Astrocyte (in vitro differentiated cells and primary cell): Measurements from ENCODE around the gene RNF26.

Source experiments
- EZH2 ChIP-seq: IDR thresholded peaks from 2 replicates; pipeline ENCODE4 v1.6.1; 2012; ENCODE audit warnings: mild to moderate bottlenecking, low read length, inconsistent platforms; ENCODE audit not compliant: insufficient read depth
- TF ChIP-seq, protein P1 (sequence below): IDR thresholded peaks from 2 replicates; pipeline ENCODE4 v1.5.1; 2011; ENCODE audit warnings: low read depth, mild to moderate bottlenecking, inconsistent platforms, low read length, moderate library complexity; ENCODE audit not compliant: insufficient read depth

- no peak for TF ChIP-seq EZH2
- TF ChIP-seq, protein P1, sequence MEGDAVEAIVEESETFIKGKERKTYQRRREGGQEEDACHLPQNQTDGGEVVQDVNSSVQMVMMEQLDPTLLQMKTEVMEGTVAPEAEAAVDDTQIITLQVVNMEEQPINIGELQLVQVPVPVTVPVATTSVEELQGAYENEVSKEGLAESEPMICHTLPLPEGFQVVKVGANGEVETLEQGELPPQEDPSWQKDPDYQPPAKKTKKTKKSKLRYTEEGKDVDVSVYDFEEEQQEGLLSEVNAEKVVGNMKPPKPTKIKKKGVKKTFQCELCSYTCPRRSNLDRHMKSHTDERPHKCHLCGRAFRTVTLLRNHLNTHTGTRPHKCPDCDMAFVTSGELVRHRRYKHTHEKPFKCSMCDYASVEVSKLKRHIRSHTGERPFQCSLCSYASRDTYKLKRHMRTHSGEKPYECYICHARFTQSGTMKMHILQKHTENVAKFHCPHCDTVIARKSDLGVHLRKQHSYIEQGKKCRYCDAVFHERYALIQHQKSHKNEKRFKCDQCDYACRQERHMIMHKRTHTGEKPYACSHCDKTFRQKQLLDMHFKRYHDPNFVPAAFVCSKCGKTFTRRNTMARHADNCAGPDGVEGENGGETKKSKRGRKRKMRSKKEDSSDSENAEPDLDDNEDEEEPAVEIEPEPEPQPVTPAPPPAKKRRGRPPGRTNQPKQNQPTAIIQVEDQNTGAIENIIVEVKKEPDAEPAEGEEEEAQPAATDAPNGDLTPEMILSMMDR = no peak
These were observed 7.1 kb downstream of the RNF26 start for GRCh38 chr11:119341222-119342022.
